AG08396 (cell line): ENCODE measurements around the gene PDE4D.
"Not testable (repeated sequence)": the region's sequence is repeated elsewhere in the genome, so short reads cannot be mapped to it uniquely, and the experiment has no call there.

ENCODE experiments used
- DNase-seq: peaks from one replicate; pipeline ENCODE4 v3.0.0; 2012; ENCODE audit warnings: low spot score, mixed read lengths

The PDE4D gene

GRCh38 chr5:59322058-59322457, 571.5 kb downstream of the PDE4D start:
- DNase-seq = no peak

GRCh38 chr5:59321642-59322041, 571.9 kb downstream of the PDE4D start:
- DNase-seq = no peak

DNA sequence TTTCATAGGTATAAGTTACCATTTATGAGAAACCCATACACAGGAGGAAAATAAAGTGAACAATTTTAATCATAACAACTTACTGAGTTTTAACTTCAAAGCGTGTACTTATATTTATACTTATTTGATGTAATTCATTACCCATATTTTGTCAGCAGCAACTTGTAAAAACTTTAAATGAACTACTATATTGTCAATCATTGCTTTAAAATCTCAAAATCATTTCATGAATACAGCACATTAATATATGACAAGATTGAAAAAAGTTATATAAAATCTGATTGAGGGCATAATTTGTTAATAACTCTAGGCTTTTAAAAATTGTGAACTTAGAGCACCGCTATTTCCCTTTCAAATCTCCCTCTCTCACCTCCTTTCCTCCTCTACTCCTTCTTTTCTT, 573.1 kb downstream of the PDE4D start:
- no peak for DNase-seq

DNA sequence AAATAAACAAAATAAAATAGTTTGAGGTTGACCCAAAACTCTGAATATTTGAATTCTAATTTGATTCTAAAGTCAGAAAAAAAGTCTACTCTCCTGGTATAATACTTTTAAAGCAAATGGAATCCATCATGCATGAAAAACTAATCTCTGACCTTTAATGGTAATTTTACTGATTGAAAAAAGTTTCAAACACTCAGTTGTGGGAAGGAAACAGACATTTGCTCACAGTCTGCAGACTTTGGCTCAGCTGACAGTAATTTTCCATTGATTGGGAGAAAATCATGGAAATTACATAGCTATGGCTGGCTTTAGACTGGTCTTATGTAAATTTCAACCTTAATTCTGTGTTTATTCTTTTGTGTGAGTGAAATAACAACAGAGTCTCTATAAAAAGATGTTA, 574.3 kb downstream of the PDE4D start:
- DNase-seq = no peak

DNA sequence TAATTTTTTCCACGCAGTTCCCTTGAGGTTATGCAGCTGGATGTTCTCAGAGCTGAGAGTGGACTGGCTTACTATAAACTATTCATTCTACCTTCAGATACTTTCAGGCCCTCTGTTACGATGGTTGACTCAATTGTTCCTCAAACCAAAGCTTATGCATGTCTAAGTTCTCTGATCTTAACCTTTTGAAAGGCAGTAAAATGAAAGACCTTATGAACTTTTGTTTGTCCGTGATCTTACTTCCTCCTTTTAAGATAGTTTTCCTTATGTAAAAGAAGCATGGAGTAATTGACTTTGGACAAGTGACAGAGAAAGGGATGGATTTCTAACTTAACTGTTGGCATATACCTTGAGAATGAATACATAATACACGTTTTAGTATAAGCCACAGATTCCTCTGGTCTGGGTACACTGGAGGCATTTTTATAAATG, 575.7 kb downstream of the PDE4D start:
- no peak for DNase-seq

GRCh38 chr5:59317023-59317773, 576.3 kb downstream of the PDE4D start:
- DNase-seq = no peak

DNA sequence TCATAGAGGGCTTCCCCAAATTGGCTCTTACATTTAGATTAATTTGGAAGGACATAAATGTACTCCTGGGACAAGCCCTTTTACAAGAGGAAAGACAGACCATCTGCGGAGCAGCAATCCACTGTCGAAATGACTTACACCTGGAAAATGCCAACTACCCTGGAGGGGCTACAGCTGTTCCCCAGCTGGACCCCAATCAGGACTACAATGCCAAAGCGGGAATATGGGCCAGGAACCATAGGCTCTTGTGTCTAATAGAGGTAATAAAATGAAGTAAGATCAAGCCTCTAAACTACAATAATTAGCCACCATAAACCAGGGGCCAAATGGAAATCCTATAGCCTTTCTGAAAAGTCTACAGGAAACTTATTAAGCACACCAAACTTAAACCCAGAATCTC, 581.3 kb downstream of the PDE4D start:
- no peak for DNase-seq

DNA sequence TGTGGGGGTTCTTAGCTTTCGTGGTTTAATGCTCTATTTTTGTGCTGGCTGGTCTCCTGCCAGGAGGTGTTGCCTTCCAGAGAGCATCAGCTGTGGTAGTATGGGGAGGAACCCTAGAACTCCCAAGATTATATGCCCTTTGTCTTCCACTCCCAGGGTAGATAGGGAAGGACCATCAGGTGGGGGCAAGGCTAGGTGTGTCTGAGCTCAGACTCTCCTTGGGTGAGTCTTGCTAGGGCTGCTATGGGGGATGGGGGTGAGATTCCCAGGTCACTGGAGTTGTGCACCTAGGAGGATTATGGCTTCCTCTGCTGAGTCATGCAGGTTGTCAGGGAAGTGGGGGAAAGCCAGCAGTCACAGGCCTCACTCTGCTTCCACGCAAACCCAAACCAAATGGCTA, 584.8 kb downstream of the PDE4D start:
- DNase-seq = not testable (repeated sequence)

DNA sequence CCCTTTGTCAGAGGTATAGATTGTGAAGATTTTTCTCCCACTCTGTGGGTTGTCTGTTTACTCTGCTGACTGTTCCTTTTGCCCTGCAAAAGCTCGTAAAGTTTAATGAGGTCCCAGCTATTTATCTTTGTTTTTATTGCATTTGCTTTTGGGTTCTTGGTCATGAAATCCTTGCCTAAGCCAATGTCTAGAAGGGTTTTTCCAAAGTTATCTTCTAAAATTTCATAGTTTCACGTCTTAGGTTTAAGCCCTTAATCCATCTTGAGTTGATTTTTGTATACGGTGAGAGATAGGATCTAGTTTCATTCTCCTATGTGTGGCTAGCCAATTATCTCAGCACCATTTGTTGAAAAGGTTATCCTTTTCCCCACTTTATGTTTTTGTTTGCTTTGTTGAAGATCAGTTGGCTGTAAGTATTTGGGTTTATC, 590.2 kb downstream of the PDE4D start:
- DNase-seq = not testable (repeated sequence)

GRCh38 chr5:59302509-59302908, 591.0 kb downstream of the PDE4D start:
- DNase-seq = not testable (repeated sequence)

- no peak for DNase-seq
These were observed 591.8 kb downstream of the PDE4D start for GRCh38 chr5:59301727-59302126.

DNA sequence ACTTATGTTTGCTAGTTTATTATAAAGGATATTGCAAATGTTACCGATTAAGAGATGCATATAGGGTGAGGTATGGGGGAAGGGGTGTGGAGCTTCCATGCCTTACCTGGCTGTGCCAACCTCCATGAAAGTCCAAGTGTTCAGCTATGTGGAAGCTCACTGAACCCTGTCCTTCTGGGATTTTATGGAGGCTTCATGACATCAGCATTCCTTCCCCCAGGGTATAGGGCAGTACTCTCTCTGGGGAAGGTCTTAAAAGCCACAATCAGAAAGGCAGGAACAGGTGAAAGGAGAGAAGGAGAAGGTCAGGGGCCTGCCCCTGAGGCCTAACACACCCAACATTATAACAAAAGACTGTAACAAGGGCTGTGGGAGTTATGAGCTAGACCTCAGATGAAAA, 592.6 kb downstream of the PDE4D start:
- DNase-seq = no peak

DNA sequence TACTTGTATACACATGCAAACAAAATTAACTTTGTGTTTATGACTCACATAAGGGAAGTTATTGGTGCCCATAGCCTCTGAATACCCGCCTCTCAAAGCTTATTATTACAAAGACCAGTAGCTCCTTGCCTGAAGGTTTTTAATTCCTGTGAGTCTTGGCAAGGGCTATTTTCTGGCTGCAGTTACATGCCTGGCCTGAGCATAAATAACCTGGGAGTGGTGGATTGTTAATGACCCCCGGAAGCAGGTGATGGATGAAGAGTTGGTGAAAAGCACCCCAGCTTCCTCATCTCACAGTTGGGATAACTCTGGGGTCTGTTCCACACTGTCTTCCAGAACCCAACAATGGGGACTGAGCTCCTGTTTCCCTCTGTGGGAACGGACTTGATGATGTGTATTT, 594.5 kb downstream of the PDE4D start:
- no peak for DNase-seq

GRCh38 chr5:59296317-59297264, 596.9 kb downstream of the PDE4D start:
- no peak for DNase-seq

GRCh38 chr5:59293700-59294099, 599.8 kb downstream of the PDE4D start:
- no peak for DNase-seq

- no peak for DNase-seq
These were observed 601.6 kb downstream of the PDE4D start for GRCh38 chr5:59291941-59292340.

GRCh38 chr5:59287884-59288283, 605.6 kb downstream of the PDE4D start:
- no peak for DNase-seq

DNA sequence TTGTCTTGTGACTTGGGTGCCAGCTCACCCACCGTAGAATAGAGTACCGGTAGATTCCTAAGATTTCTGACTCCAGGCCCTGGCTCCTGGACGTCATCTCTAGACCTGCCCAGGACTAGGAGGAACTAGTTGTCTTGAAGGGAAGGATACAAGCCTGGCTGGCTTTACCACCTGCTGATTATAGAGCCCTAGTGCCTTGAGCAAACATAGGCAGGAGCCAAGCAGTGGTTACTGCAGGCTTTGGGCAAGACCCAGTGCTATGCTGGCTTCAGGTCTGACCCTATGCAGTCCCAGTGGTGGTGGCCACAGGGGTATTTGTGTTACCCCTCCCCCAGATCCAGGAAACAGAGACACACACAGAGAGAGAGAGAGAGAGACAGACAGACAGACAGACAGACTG, 606.2 kb downstream of the PDE4D start:
- no peak for DNase-seq

DNA sequence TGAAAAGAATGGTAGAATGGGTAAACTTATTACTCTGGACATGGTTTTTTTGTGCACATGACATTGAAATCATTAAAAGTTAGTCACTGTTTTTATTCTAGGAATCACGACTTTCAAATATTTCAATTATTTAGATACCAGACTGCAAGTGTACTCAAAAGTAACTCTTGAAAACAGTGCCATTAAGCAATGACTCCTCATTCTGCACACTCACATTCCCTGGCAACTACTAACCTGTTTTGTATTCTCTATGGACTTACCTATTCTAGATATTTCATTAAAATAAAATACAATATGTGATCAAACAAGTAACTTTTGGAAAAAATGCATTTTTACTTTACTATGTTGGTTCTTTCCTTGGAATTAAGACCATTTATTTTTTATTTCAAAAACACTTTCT, 607.0 kb downstream of the PDE4D start:
- no peak for DNase-seq

DNA sequence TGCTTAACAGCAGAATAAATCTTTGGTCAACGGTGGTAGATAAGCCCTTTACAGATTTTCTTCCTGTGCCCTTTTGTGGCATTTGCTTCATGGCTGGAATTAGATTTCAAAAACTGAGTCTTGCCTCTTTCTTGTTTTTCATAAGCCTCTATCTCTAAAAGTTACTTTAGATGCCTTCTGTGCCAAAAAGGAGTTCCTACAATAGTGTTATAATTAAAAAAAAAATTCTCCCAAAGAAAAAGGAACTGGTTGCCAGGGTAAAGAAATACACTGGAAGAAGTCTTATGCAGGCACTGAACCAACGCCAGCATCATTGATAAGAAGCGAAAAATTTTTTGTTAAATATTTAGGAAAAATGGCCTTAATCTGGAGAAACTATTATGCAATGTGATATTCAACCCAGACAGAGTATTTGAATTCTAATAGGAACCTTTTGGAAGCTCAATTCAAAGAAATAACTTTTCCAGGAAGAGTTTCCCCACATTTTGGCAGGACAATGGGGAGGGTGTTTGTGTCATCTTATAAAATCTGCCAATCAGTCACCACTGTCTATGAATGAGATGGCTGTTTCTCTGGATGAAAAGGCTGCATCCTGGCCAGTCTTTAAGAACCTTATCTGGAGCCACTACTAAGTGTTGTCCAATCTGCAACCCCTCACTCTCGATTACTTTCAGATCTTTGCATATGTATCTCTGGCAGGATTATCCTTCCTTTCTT, 608.1 kb downstream of the PDE4D start:
- DNase-seq = no peak

DNA sequence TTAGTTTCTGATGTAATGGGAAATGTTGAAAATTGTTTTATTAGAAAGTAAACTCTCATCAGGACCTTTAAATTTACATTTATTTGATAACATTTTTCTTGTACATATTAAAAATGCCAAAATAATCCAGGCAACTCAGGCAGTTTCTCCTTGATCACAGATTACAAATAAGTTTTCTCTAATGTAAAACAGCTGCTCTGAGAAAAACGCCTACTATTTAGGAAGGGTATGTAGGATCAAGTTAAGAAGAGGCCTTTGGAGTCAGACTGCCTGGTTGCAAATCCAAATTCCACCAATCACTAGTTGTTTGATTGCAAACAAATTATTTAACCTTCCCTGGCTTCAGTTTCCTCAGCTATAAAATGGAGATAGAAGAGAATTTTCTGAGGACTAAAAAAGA, 610.8 kb downstream of the PDE4D start:
- no peak for DNase-seq

DNA sequence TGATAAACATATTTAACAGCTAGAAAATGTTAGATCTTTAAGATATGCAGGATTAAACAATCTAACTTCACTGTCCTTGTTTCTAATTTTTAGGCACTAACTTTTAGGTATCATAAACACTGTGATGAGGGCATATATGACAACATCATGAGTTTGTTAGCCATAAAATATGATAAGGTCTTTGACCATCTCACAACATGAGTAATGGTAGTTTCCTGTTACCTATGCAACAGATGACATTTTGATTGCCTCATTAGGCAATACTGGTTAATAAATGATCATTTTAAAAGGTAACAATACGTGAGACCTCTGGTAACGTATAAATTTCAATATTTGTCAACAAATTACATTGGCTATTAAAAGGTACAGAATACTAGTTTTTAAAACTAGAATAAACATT, 613.5 kb downstream of the PDE4D start:
- no peak for DNase-seq
